Bone marrow (tissue), 2 donors: ENCODE data around the gene FAM3D.

Source experiments
- DNase-seq, 2 donors: peaks; one replicate each; lab custom pipeline; 2025; lab: John Stamatoyannopoulos, UW

FAM3D gene

GRCh38 chr3:58656631-58657030, 9.9 kb downstream of the FAM3D start:
- no peak for DNase-seq

- DNase-seq: no peak
Observed at GRCh38 chr3:58654466-58654865, 12.1 kb downstream of the FAM3D start.

- DNase-seq: no peak
Observed at GRCh38 chr3:58652624-58653023, 13.9 kb downstream of the FAM3D start.

- DNase-seq: no peak
Observed at GRCh38 chr3:58651276-58651675, 15.3 kb downstream of the FAM3D start.

- DNase-seq: peak in 1 of 2 donors; percentile 41
Observed at GRCh38 chr3:58647381-58648141, 19.0 kb downstream of the FAM3D start.

- no peak for DNase-seq
Observed at GRCh38 chr3:58646503-58646902, 20.1 kb downstream of the FAM3D start.

GRCh38 chr3:58645726-58646125, 20.8 kb downstream of the FAM3D start:
- no peak for DNase-seq

GRCh38 chr3:58642846-58643245, 23.7 kb downstream of the FAM3D start:
- no peak for DNase-seq

- DNase-seq: peak; percentile 15 to 47
Observed at GRCh38 chr3:58640700-58641372, 25.7 kb downstream of the FAM3D start.

GRCh38 chr3:58639842-58640241, 26.7 kb downstream of the FAM3D start:
- DNase-seq: no peak

- DNase-seq: no peak
Observed at GRCh38 chr3:58639001-58639400, 27.6 kb downstream of the FAM3D start.

GRCh38 chr3:58638591-58638990, 28.0 kb downstream of the FAM3D start:
- DNase-seq: no peak

GRCh38 chr3:58637509-58637908, 29.1 kb downstream of the FAM3D start:
- DNase-seq: no peak

- DNase-seq: no peak
Observed at GRCh38 chr3:58635371-58636285, 30.9 kb downstream of the FAM3D start.

GRCh38 chr3:58633157-58633865, 33.3 kb downstream of the FAM3D start:
- no peak for DNase-seq

- no peak for DNase-seq
Observed at GRCh38 chr3:58631742-58632141, 34.8 kb downstream of the FAM3D start.

- DNase-seq: no peak
Observed at GRCh38 chr3:58630710-58631092, 35.9 kb downstream of the FAM3D start.

- DNase-seq: peak; percentile 13 to 17
Observed at GRCh38 chr3:58630076-58630709, 36.4 kb downstream of the FAM3D start.

GRCh38 chr3:58629629-58630028, 36.9 kb downstream of the FAM3D start:
- no peak for DNase-seq

- no peak for DNase-seq
Observed at GRCh38 chr3:58628823-58629562, 37.6 kb downstream of the FAM3D start.

GRCh38 chr3:58627941-58628340, 38.6 kb downstream of the FAM3D start:
- DNase-seq: no peak
